Measurements from ENCODE around the gene NOX4. TPM values are rescaled to one million over a fixed set of nuclear protein-coding genes. Genes with fewer than 3 reads are reported as not detected.
"Not testable (repeated sequence)": the region's sequence is repeated elsewhere in the genome, so short reads cannot be mapped to it uniquely, and the experiment has no call there.

The NOX4 gene
- total and polyA plus RNA-seq, 2 donors (not counting 1 experiment from before 2014, with no cell fraction given) = not detected

GRCh38 chr11:89308272-89308671 lies 182.9 kb downstream of the NOX4 start:
- POLR2A ChIA-PET; H3K27me3 Mint-ChIP-seq; H3K9me3 Mint-ChIP-seq (ENCODE audit: insufficient read depth); H3K9ac ChIP-seq (ENCODE audit: low read length); H3K4me3 ChIP-seq (ENCODE audit: control extremely low read depth in 1 of 5, extremely low read depth in 1 of 5, insufficient read depth in 1 of 5, low read depth in 2 of 5, low read length in 4 of 5); H2AFZ ChIP-seq (ENCODE audit: insufficient read depth, low read depth, low read length, poor library complexity, severe bottlenecking); DNase-seq; H3K4me3 Mint-ChIP-seq; H3K36me3 ChIP-seq (replicated peaks in 1 of 2; ENCODE audit: control extremely low read depth in 1 of 2, control insufficient read depth in 1 of 2, extremely low read depth in 1 of 2, insufficient read depth in 2 of 2, low read length in 1 of 2); H3K4me2 ChIP-seq (replicated peaks; ENCODE audit: low read depth, low read length, poor library complexity, severe bottlenecking); H3K4me1 ChIP-seq (ENCODE audit: control insufficient read depth in 2 of 2, insufficient read depth in 2 of 2, low read length in 2 of 2); ATAC-seq (ENCODE audit: low read depth); H3K27me3 ChIP-seq (replicated peaks in 1 of 4; ENCODE audit: control extremely low read depth in 1 of 4, control insufficient read depth in 3 of 4, insufficient read depth in 4 of 4, low read length in 3 of 4); H4K20me1 ChIP-seq (ENCODE audit: control insufficient read depth, insufficient read depth, low read length, poor library complexity, severe bottlenecking); H3K27ac ChIP-seq (ENCODE audit: low read length in 2 of 2); H3K4me1 Mint-ChIP-seq; intact Hi-C loops (cut with micrococcal nuclease); H3K9me3 ChIP-seq (ENCODE audit: control extremely low read depth in 1 of 3, control insufficient read depth in 2 of 3, insufficient read depth in 1 of 3, low read length in 2 of 3); CTCF ChIA-PET; H3K79me2 ChIP-seq (ENCODE audit: control insufficient read depth, insufficient read depth, low read length); H3K27ac Mint-ChIP-seq: not testable (repeated sequence)
- no CpG with 5 or more reads among the region's 1 CpG for WGBS (ENCODE audit: insufficient coverage)

- WGBS (ENCODE audit: insufficient coverage) = no CpG with 5 or more reads among the region's 1 CpG
- H3K4me1 ChIP-seq (ENCODE audit: control insufficient read depth in 2 of 2, insufficient read depth in 2 of 2, low read length in 2 of 2); DNase-seq; H3K4me2 ChIP-seq (replicated peaks; ENCODE audit: low read depth, low read length, poor library complexity, severe bottlenecking); ATAC-seq (ENCODE audit: low read depth); H3K4me1 Mint-ChIP-seq; H3K9me3 Mint-ChIP-seq (ENCODE audit: insufficient read depth); H4K20me1 ChIP-seq (ENCODE audit: control insufficient read depth, insufficient read depth, low read length, poor library complexity, severe bottlenecking); intact Hi-C loops (cut with micrococcal nuclease); H3K36me3 ChIP-seq (replicated peaks in 1 of 2; ENCODE audit: control extremely low read depth in 1 of 2, control insufficient read depth in 1 of 2, extremely low read depth in 1 of 2, insufficient read depth in 2 of 2, low read length in 1 of 2); H2AFZ ChIP-seq (ENCODE audit: insufficient read depth, low read depth, low read length, poor library complexity, severe bottlenecking); H3K27ac ChIP-seq (ENCODE audit: low read length in 2 of 2); CTCF ChIA-PET; H3K27ac Mint-ChIP-seq; POLR2A ChIA-PET; H3K27me3 Mint-ChIP-seq; H3K27me3 ChIP-seq (replicated peaks in 1 of 4; ENCODE audit: control extremely low read depth in 1 of 4, control insufficient read depth in 3 of 4, insufficient read depth in 4 of 4, low read length in 3 of 4); H3K9me3 ChIP-seq (ENCODE audit: control extremely low read depth in 1 of 3, control insufficient read depth in 2 of 3, insufficient read depth in 1 of 3, low read length in 2 of 3); H3K4me3 ChIP-seq (ENCODE audit: control extremely low read depth in 1 of 5, extremely low read depth in 1 of 5, insufficient read depth in 1 of 5, low read depth in 2 of 5, low read length in 4 of 5); H3K4me3 Mint-ChIP-seq; H3K9ac ChIP-seq (ENCODE audit: low read length); H3K79me2 ChIP-seq (ENCODE audit: control insufficient read depth, insufficient read depth, low read length): not testable (repeated sequence)
Measured at GRCh38 chr11:89303029-89303428, 188.1 kb downstream of the NOX4 start.

GRCh38 chr11:89295023-89295422 lies 196.2 kb downstream of the NOX4 start:
- H3K4me1 Mint-ChIP-seq; H3K9me3 ChIP-seq (ENCODE audit: control extremely low read depth in 1 of 3, control insufficient read depth in 2 of 3, insufficient read depth in 1 of 3, low read length in 2 of 3); H3K36me3 ChIP-seq (replicated peaks in 1 of 2; ENCODE audit: control extremely low read depth in 1 of 2, control insufficient read depth in 1 of 2, extremely low read depth in 1 of 2, insufficient read depth in 2 of 2, low read length in 1 of 2); H3K4me1 ChIP-seq (ENCODE audit: control insufficient read depth in 2 of 2, insufficient read depth in 2 of 2, low read length in 2 of 2); H3K4me2 ChIP-seq (replicated peaks; ENCODE audit: low read depth, low read length, poor library complexity, severe bottlenecking); H3K27me3 Mint-ChIP-seq; H3K9me3 Mint-ChIP-seq (ENCODE audit: insufficient read depth); H3K79me2 ChIP-seq (ENCODE audit: control insufficient read depth, insufficient read depth, low read length); H3K4me3 Mint-ChIP-seq; H3K27ac Mint-ChIP-seq; H3K27ac ChIP-seq (ENCODE audit: low read length in 2 of 2); POLR2A ChIA-PET; H2AFZ ChIP-seq (ENCODE audit: insufficient read depth, low read depth, low read length, poor library complexity, severe bottlenecking); DNase-seq; H3K4me3 ChIP-seq (ENCODE audit: control extremely low read depth in 1 of 5, extremely low read depth in 1 of 5, insufficient read depth in 1 of 5, low read depth in 2 of 5, low read length in 4 of 5); H3K9ac ChIP-seq (ENCODE audit: low read length); H4K20me1 ChIP-seq (ENCODE audit: control insufficient read depth, insufficient read depth, low read length, poor library complexity, severe bottlenecking); ATAC-seq (ENCODE audit: low read depth); intact Hi-C loops (cut with micrococcal nuclease); H3K27me3 ChIP-seq (replicated peaks in 1 of 4; ENCODE audit: control extremely low read depth in 1 of 4, control insufficient read depth in 3 of 4, insufficient read depth in 4 of 4, low read length in 3 of 4); CTCF ChIA-PET: not testable (repeated sequence)
- no CpG with 5 or more reads among the region's 7 CpGs for WGBS (ENCODE audit: insufficient coverage)
